Tibial artery (tissue), 4 donors: ENCODE measurements around the gene PZP.

Source experiments
- DNase-seq, 2 donors: peaks; one replicate each; pipeline ENCODE4 v3.0.0-alpha.2; 2019
- H3K27ac ChIP-seq, 2 donors: fragments of 200-600 bp; sonication (generic) in 1 of 2; 1 replicate in 1 of 2; 2 replicates in 1 of 2; pipeline ENCODE4 v1.5.1; 2018 to 2019; ENCODE audit warnings: mild to moderate bottlenecking in 1 of 2
- H3K27me3 ChIP-seq, 2 donors: fragments of 200-600 bp; sonication (generic) in 1 of 2; one replicate each; pipeline versions ENCODE4 v1.5.1 to v1.6.0; 2016 to 2019
- H3K36me3 ChIP-seq, 3 donors: fragments of 200-600 bp; sonication (generic) in 2 of 3; one replicate each; pipeline ENCODE4 v1.5.1; 2016 to 2019; ENCODE audit warnings: mild to moderate bottlenecking in 2 of 3
- H3K4me1 ChIP-seq, 4 donors: fragments of 200-600 bp; sonication (generic) in 2 of 4; 1 replicate in 3 of 4; 2 replicates in 1 of 4; pipeline ENCODE4 v1.5.1; 2016 to 2019
- H3K4me3 ChIP-seq, 2 donors: fragments of 200-600 bp; sonication (generic) in 1 of 2; 1 replicate in 1 of 2; 2 replicates in 1 of 2; pipeline ENCODE4 v1.5.1; 2018 to 2019; ENCODE audit warnings: mild to moderate bottlenecking in 2 of 2
- H3K9me3 ChIP-seq, 3 donors: fragments of 200-600 bp; sonication (generic) in 1 of 3; one replicate each; pipeline ENCODE4 v1.5.1; 2016 to 2019
- intact Hi-C: fragments of 100-400 bp; cut with DNase I; formaldehyde crosslinking; loops from one replicate; pipeline ENCODE4 v1.15.0; 2023; ENCODE audit warnings: low total_unique reads
- TF ChIP-seq, protein P1 (sequence below), 2 experiments: fragments of 200-600 bp in 1 of 2; fragments of 450-650 bp in 1 of 2; IDR thresholded peaks; one replicate each; pipeline ENCODE4 v1.5.1; 2017 to 2019; ENCODE audit warnings: antibody characterized with exemption in 2 of 2, mild to moderate bottlenecking in 1 of 2, moderate library complexity in 1 of 2

The PZP gene

DNA sequence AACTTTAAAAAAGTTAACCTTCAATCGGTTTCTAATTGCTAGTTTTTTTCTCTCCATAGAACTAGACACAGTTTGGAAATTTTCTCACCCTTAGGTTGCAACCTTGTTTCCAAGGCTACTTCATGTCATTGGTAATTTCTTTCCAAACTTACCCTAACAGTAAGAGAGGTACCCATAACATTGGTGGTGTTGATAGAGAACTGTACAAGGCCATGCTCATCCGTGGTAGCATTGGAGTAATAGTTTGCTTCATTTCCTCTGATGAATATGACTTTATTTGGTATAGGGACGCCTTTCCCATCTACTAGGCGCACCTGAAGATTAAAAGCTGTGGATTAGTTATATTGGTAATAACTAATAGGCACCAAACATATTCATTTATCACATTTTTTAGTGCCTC, 104.1 kb downstream of the PZP start:
- TF ChIP-seq, protein P1, sequence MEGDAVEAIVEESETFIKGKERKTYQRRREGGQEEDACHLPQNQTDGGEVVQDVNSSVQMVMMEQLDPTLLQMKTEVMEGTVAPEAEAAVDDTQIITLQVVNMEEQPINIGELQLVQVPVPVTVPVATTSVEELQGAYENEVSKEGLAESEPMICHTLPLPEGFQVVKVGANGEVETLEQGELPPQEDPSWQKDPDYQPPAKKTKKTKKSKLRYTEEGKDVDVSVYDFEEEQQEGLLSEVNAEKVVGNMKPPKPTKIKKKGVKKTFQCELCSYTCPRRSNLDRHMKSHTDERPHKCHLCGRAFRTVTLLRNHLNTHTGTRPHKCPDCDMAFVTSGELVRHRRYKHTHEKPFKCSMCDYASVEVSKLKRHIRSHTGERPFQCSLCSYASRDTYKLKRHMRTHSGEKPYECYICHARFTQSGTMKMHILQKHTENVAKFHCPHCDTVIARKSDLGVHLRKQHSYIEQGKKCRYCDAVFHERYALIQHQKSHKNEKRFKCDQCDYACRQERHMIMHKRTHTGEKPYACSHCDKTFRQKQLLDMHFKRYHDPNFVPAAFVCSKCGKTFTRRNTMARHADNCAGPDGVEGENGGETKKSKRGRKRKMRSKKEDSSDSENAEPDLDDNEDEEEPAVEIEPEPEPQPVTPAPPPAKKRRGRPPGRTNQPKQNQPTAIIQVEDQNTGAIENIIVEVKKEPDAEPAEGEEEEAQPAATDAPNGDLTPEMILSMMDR (IDR thresholded peaks at IDR 0.05) = no peak
- no peaks in the 10 kb centered on the region for H3K4me1 ChIP-seq
- H3K4me3 ChIP-seq = no peak overlapping the region
- no peak overlapping the region for H3K27ac ChIP-seq
- DNase-seq = no peak
- intact Hi-C loops = no loop called here
- peaks cover 93 to 98% (median 96%) of the 10 kb centered on the region in 3 donors for H3K36me3 ChIP-seq
- no peaks in the 10 kb centered on the region for H3K9me3 ChIP-seq
- no peaks in the 10 kb centered on the region for H3K27me3 ChIP-seq

DNA sequence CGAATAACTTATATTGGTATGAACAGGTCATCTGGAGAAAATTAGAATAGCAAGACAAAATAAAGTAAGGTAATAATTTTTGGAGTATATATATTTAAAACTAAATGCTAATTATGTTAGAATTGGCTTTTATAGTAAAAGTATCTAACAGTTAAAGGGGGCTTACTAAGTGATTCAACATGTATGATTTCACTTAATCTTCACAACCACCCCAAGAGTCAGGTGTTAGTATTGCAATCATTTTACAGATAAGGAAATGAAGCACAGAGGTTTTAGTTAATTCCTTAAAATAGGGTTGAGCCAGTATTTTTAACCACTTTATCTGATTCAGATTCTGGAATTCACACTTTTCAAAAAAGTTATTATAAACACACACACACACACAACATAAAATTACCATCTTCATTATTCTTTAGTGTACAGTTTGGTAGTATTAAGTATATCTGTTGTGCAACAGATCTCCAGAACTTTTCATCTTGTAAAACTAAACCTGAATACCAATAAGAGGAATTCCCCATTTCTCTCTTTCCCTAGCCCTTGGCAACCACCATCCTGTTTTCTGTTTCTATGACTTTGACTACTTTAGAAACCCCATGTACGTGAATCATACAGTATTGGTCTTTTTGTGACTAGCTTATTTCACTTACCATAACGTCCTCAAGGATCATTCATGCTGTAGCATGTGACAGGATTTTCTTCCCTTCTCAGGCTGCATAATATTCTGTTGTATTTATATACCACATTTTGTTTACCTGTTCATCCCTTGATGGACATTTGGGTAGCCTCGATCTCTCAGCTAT, 104.9 kb downstream of the PZP start:
- TF ChIP-seq, protein P1 (IDR thresholded peaks at IDR 0.05) = no peak

DNA sequence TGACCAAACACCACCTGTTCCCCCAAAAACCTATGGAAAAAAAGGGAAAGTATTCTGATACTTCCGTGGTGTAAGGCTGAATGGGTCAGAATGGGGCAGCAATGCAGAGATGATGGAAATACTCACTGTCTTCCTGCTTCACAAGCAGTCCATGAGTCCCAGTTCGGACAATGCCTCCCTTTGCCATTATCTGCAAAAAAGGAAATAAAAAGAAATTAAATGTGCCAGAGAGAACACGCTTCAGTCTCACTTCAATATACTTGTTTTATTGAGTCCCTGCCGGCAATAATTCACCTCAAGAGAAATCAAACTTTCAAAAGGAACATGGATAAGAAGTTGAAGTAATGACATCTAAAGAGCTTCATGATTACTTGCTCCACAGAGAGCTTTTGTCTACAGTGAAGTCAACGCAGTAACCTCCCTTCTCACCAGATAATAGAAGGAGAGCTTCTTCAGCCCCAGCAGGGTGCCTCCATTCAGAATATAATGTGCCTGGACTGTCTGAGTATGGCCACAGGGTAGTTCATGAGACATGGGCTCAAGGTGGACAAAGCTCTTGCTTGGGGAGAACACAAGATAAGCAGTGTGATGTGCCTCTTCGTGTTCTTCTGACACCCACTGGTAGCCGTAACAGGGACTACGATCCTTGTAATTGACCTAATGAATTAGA, 107.0 kb downstream of the PZP start:
- no peaks in the 10 kb centered on the region for H3K4me1 ChIP-seq
- TF ChIP-seq, protein P1 (IDR thresholded peaks at IDR 0.05) = no peak
- H3K9me3 ChIP-seq = no peaks in the 10 kb centered on the region
- intact Hi-C loops = no loop called here
- H3K27ac ChIP-seq = no peak overlapping the region
- H3K27me3 ChIP-seq = no peaks in the 10 kb centered on the region
- H3K36me3 ChIP-seq = peaks cover 97 to 100% (median 97%) of the 10 kb centered on the region in 3 donors
- H3K4me3 ChIP-seq = no peak overlapping the region
- no peak for DNase-seq

More for the DNA sequence above, 104.9 kb downstream of the PZP start:
- no peaks in the 10 kb centered on the region for H3K9me3 ChIP-seq
- no peak for DNase-seq
- intact Hi-C loops = no loop called here
- no peaks in the 10 kb centered on the region for H3K4me1 ChIP-seq
- H3K27me3 ChIP-seq = no peaks in the 10 kb centered on the region
- H3K4me3 ChIP-seq = no peak overlapping the region
- H3K27ac ChIP-seq = no peak overlapping the region
- H3K36me3 ChIP-seq = peaks cover 93 to 100% (median 96%) of the 10 kb centered on the region in 3 donors

DNA sequence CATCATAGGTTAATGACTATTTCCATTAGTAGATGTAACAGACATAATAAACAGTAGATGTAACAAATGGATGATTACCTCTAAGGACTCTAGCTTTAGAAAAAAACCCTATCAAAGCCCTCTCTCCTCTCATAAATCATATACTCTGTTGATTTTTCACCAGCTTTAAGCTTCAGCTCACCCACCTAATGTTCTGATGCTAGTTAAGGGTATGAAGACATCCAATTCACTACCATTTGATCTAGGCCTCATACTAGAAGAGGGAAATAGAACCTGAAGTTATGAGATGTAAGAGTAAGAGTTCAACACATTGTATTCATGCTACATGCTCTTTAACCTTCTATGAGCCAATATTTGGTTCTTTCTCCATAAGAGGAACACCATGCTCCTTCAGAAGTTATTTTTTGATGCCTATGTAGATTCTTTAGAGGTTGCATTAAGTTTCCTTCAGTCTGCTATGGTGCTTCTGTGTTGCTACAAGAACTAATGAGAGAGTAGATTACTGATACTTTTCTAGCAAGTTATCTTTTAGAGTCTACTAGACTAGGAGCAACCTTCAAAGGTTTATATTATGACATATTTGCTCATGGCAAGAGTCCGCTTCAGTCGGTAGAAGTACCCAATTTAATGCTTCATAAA, 108.5 kb downstream of the PZP start:
- TF ChIP-seq, protein P1 (IDR thresholded peaks at IDR 0.05) = no peak
- Histone ChIP-seq H3K4me1 (no peaks in the 10 kb centered on the region), H3K27ac (no peak overlapping the region), H3K9me3 (no peaks in the 10 kb centered on the region), H3K36me3 (peaks cover 93 to 97% (median 93%) of the 10 kb centered on the region in 3 donors), H3K4me3 (no peak overlapping the region), H3K27me3 (no peaks in the 10 kb centered on the region)
- intact Hi-C loops = no loop called here
- no peak for DNase-seq
